ENCODE data around the gene ENPP3.

The ENPP3 gene

GRCh38 chr6:131643855-131644460 is 6.9 kb downstream of the ENPP3 start:
- Histone ChIP-seq H3K4me1 (ENCODE audit: control insufficient read depth in 1 of 2, insufficient read depth in 1 of 2, low read depth in 1 of 2, low read length in 1 of 2) (no peaks in the 10 kb centered on the region), H3K9me3 (no peaks in the 10 kb centered on the region), H3K4me3 (ENCODE audit: low read depth in 1 of 2, low read length in 1 of 2) (no peak overlapping the region), H3K27me3 (no peaks in the 10 kb centered on the region), H3K36me3 (no peaks in the 10 kb centered on the region), H3K27ac (no peak overlapping the region)
- no peak for TF ChIP-seq CTCF (IDR thresholded peaks at IDR 0.05)

GRCh38 chr6:131644921-131645320 is 7.8 kb downstream of the ENPP3 start:
- no peaks in the 10 kb centered on the region for H3K9me3 ChIP-seq
- TF ChIP-seq CTCF (IDR thresholded peaks at IDR 0.05), result no peak
- H3K4me3 ChIP-seq (ENCODE audit: low read depth in 1 of 2, low read length in 1 of 2), result no peak overlapping the region
- no peaks in the 10 kb centered on the region for H3K4me1 ChIP-seq (ENCODE audit: control insufficient read depth in 1 of 2, insufficient read depth in 1 of 2, low read depth in 1 of 2, low read length in 1 of 2)
- no peaks in the 10 kb centered on the region for H3K27me3 ChIP-seq
- H3K27ac ChIP-seq, result no peak overlapping the region
- H3K36me3 ChIP-seq, result no peaks in the 10 kb centered on the region

- Histone ChIP-seq H3K36me3 (no peaks in the 10 kb centered on the region), H3K4me3 (ENCODE audit: low read depth in 1 of 2, low read length in 1 of 2) (no peak overlapping the region), H3K27me3 (no peaks in the 10 kb centered on the region), H3K4me1 (ENCODE audit: control insufficient read depth in 1 of 2, insufficient read depth in 1 of 2, low read depth in 1 of 2, low read length in 1 of 2) (no peaks in the 10 kb centered on the region), H3K27ac (no peak overlapping the region), H3K9me3 (no peaks in the 10 kb centered on the region)
- TF ChIP-seq CTCF (IDR thresholded peaks at IDR 0.05), result no peak
These were observed 8.7 kb downstream of the ENPP3 start for GRCh38 chr6:131645846-131646245.

GRCh38 chr6:131646249-131646670 is 9.2 kb downstream of the ENPP3 start:
- no peaks in the 10 kb centered on the region for H3K36me3 ChIP-seq
- no peaks in the 10 kb centered on the region for H3K4me1 ChIP-seq (ENCODE audit: control insufficient read depth in 1 of 2, insufficient read depth in 1 of 2, low read depth in 1 of 2, low read length in 1 of 2)
- no peaks in the 10 kb centered on the region for H3K27me3 ChIP-seq
- no peak for TF ChIP-seq CTCF (IDR thresholded peaks at IDR 0.05)
- H3K27ac ChIP-seq, result no peak overlapping the region
- no peaks in the 10 kb centered on the region for H3K9me3 ChIP-seq
- no peak overlapping the region for H3K4me3 ChIP-seq (ENCODE audit: low read depth in 1 of 2, low read length in 1 of 2)

- Histone ChIP-seq H3K4me1 (ENCODE audit: control insufficient read depth in 1 of 2, insufficient read depth in 1 of 2, low read depth in 1 of 2, low read length in 1 of 2) (no peaks in the 10 kb centered on the region), H3K36me3 (no peaks in the 10 kb centered on the region), H3K27me3 (no peaks in the 10 kb centered on the region), H3K4me3 (ENCODE audit: low read depth in 1 of 2, low read length in 1 of 2) (no peak overlapping the region), H3K9me3 (no peaks in the 10 kb centered on the region), H3K27ac (no peak overlapping the region)
- no peak for TF ChIP-seq CTCF (IDR thresholded peaks at IDR 0.05)
These were observed 14.7 kb downstream of the ENPP3 start for GRCh38 chr6:131651782-131652181.

- Histone ChIP-seq H3K4me3 (ENCODE audit: low read depth in 1 of 2, low read length in 1 of 2) (no peak overlapping the region), H3K36me3 (no peaks in the 10 kb centered on the region), H3K4me1 (ENCODE audit: control insufficient read depth in 1 of 2, insufficient read depth in 1 of 2, low read depth in 1 of 2, low read length in 1 of 2) (no peaks in the 10 kb centered on the region), H3K9me3 (no peaks in the 10 kb centered on the region), H3K27me3 (no peaks in the 10 kb centered on the region), H3K27ac (no peak overlapping the region)
- TF ChIP-seq CTCF (IDR thresholded peaks at IDR 0.05), result no peak
These were observed 15.4 kb downstream of the ENPP3 start for GRCh38 chr6:131652472-131652871.

Data from neutrophil (primary cell).